Activated T-helper 2 cell treated with anti-CD3 and anti-CD28 coated beads, Interferon-gamma antibody, Interleukin-2, Interleukin-4, amounts not matched to agents 10 μg/mL and 5 μg/mL and 100 μg/mL, durations not matched to agents 14 hours and 24 hours and 36 hours (primary cell): Measurements from ENCODE around the gene ANGPTL8. TPM values are rescaled to one million over a fixed set of nuclear protein-coding genes. Genes with fewer than 3 reads are reported as not detected.

Experiments
- DNase-seq: peaks from one replicate; pipeline ENCODE4 v3.0.0; 2021; ENCODE audit warnings: low spot score
- H3K27ac Mint-ChIP-seq: one replicate; pipeline ENCODE4 v1.8.0; 2021; ENCODE audit warnings: mixed read lengths
- H3K27me3 Mint-ChIP-seq: one replicate; pipeline ENCODE4 v1.8.0; 2021; ENCODE audit warnings: low read depth, mixed read lengths
- H3K36me3 Mint-ChIP-seq: one replicate; pipeline ENCODE4 v1.8.0; 2021; ENCODE audit warnings: low read depth, mixed read lengths
- H3K4me1 Mint-ChIP-seq: one replicate; pipeline ENCODE4 v1.8.0; 2021; ENCODE audit warnings: low read depth, mixed read lengths
- H3K4me3 Mint-ChIP-seq: one replicate; pipeline ENCODE4 v1.8.0; 2021; ENCODE audit warnings: low read depth, mild to moderate bottlenecking, moderate library complexity, mixed read lengths
- H3K9me3 Mint-ChIP-seq: one replicate; pipeline ENCODE4 v1.8.0; 2021; ENCODE audit warnings: mixed read lengths
- intact Hi-C: fragments of 100-400 bp; cut with micrococcal nuclease; formaldehyde crosslinking; loops from one replicate; pipeline ENCODE4 v1.15.1; 2023
- total RNA-seq: library from RNA; stranded (reverse); gene quantifications from 2 replicates; pipeline ENCODE4 v1.2.3, GENCODE V29; 2022

Gene ANGPTL8
- total RNA-seq, 1 donor from 2014 or later: not detected

- no peak overlapping the region for H3K27ac Mint-ChIP-seq
- H3K36me3 Mint-ChIP-seq: no peaks in the 10 kb centered on the region
- peaks cover 9% of the 10 kb centered on the region for H3K27me3 Mint-ChIP-seq
- no peak for DNase-seq
- intact Hi-C loops: no loop called here
- H3K4me3 Mint-ChIP-seq: peak overlapping the region; percentile 30
- H3K9me3 Mint-ChIP-seq: no peaks in the 10 kb centered on the region
- peaks cover 8% of the 10 kb centered on the region for H3K4me1 Mint-ChIP-seq
These were observed 40.5 kb upstream of the ANGPTL8 start for GRCh38 chr19:11198769-11199424.

- intact Hi-C loops: no loop called here
- H3K4me1 Mint-ChIP-seq: peaks cover 8% of the 10 kb centered on the region
- no peak for DNase-seq
- H3K27ac Mint-ChIP-seq: no peak overlapping the region
- no peaks in the 10 kb centered on the region for H3K36me3 Mint-ChIP-seq
- no peaks in the 10 kb centered on the region for H3K9me3 Mint-ChIP-seq
- no peak overlapping the region for H3K4me3 Mint-ChIP-seq
- H3K27me3 Mint-ChIP-seq: peaks cover 9% of the 10 kb centered on the region
These were observed 39.9 kb upstream of the ANGPTL8 start for GRCh38 chr19:11199517-11199916.

GRCh38 chr19:11200015-11200574, 39.3 kb upstream of the ANGPTL8 start:
- Mint-ChIP-seq H3K27me3 (peaks cover 9% of the 10 kb centered on the region), H3K4me3 (no peak overlapping the region), H3K4me1 (peaks cover 8% of the 10 kb centered on the region), H3K27ac (no peak overlapping the region), H3K36me3 (no peaks in the 10 kb centered on the region), H3K9me3 (no peaks in the 10 kb centered on the region)
- no peak for DNase-seq
- intact Hi-C loops: loop anchor here (5.0 kb wide), 2 partner anchors 63 to 163 kb away; no protein-coding TSS in a partner anchor

GRCh38 chr19:11200931-11201330, 38.5 kb upstream of the ANGPTL8 start:
- H3K27ac Mint-ChIP-seq: no peak overlapping the region
- peaks cover 4% of the 10 kb centered on the region for H3K27me3 Mint-ChIP-seq
- no peak overlapping the region for H3K4me3 Mint-ChIP-seq
- H3K4me1 Mint-ChIP-seq: peaks cover 6% of the 10 kb centered on the region
- no peaks in the 10 kb centered on the region for H3K36me3 Mint-ChIP-seq
- intact Hi-C loops: loop anchor here (5.0 kb wide), 2 partner anchors 64 to 164 kb away; no protein-coding TSS in a partner anchor
- H3K9me3 Mint-ChIP-seq: no peaks in the 10 kb centered on the region
- no peak for DNase-seq

GRCh38 chr19:11201791-11202190, 37.6 kb upstream of the ANGPTL8 start:
- intact Hi-C loops: loop anchor here (5.0 kb wide), 2 partner anchors 64 to 164 kb away; no protein-coding TSS in a partner anchor
- H3K36me3 Mint-ChIP-seq: no peaks in the 10 kb centered on the region
- peaks cover 6% of the 10 kb centered on the region for H3K4me1 Mint-ChIP-seq
- no peaks in the 10 kb centered on the region for H3K9me3 Mint-ChIP-seq
- no peak overlapping the region for H3K27ac Mint-ChIP-seq
- peaks cover 2% of the 10 kb centered on the region for H3K27me3 Mint-ChIP-seq
- no peak for DNase-seq
- H3K4me3 Mint-ChIP-seq: no peak overlapping the region

- intact Hi-C loops: loop anchor here (5.0 kb wide), 2 partner anchors 65 to 165 kb away; no protein-coding TSS in a partner anchor
These were observed 36.8 kb upstream of the ANGPTL8 start for GRCh38 chr19:11202488-11203193.

GRCh38 chr19:11203194-11204075, 36.0 kb upstream of the ANGPTL8 start:
- H3K36me3 Mint-ChIP-seq: no peaks in the 10 kb centered on the region

More at GRCh38 chr19:11202488-11203193, 36.8 kb upstream of the ANGPTL8 start:
- H3K4me3 Mint-ChIP-seq: no peak overlapping the region
- H3K27me3 Mint-ChIP-seq: peaks cover 2% of the 10 kb centered on the region
- no peaks in the 10 kb centered on the region for H3K36me3 Mint-ChIP-seq
- H3K9me3 Mint-ChIP-seq: no peaks in the 10 kb centered on the region
- no peak overlapping the region for H3K27ac Mint-ChIP-seq
- H3K4me1 Mint-ChIP-seq: peaks cover 4% of the 10 kb centered on the region
- DNase-seq: no peak

GRCh38 chr19:11204076-11204602, 35.3 kb upstream of the ANGPTL8 start:
- no peak for DNase-seq
- no peaks in the 10 kb centered on the region for H3K9me3 Mint-ChIP-seq
- no peak overlapping the region for H3K27ac Mint-ChIP-seq
- H3K36me3 Mint-ChIP-seq: no peaks in the 10 kb centered on the region
- peaks cover 2% of the 10 kb centered on the region for H3K4me1 Mint-ChIP-seq
- intact Hi-C loops: loop anchor here (5.0 kb wide), 2 partner anchors 67 to 167 kb away; no protein-coding TSS in a partner anchor
- no peak overlapping the region for H3K4me3 Mint-ChIP-seq
- peaks cover 2% of the 10 kb centered on the region for H3K27me3 Mint-ChIP-seq

More at GRCh38 chr19:11203194-11204075, 36.0 kb upstream of the ANGPTL8 start:
- intact Hi-C loops: loop anchor here (5.0 kb wide), 2 partner anchors 66 to 166 kb away; no protein-coding TSS in a partner anchor
- no peaks in the 10 kb centered on the region for H3K9me3 Mint-ChIP-seq
- H3K27me3 Mint-ChIP-seq: peaks cover 2% of the 10 kb centered on the region
- no peak for DNase-seq
- no peak overlapping the region for H3K27ac Mint-ChIP-seq
- H3K4me3 Mint-ChIP-seq: no peak overlapping the region
- peaks cover 2% of the 10 kb centered on the region for H3K4me1 Mint-ChIP-seq

GRCh38 chr19:11204943-11205349, 34.5 kb upstream of the ANGPTL8 start:
- Mint-ChIP-seq H3K4me1 (peaks cover 2% of the 10 kb centered on the region), H3K36me3 (no peaks in the 10 kb centered on the region), H3K4me3 (no peak overlapping the region), H3K27me3 (peaks cover 2% of the 10 kb centered on the region), H3K9me3 (peaks cover under 1% of the 10 kb centered on the region), H3K27ac (no peak overlapping the region)
- DNase-seq: no peak
- intact Hi-C loops: loop anchor here (5.0 kb wide), 2 partner anchors 68 to 168 kb away; no protein-coding TSS in a partner anchor

- H3K27ac Mint-ChIP-seq: no peak overlapping the region
- H3K27me3 Mint-ChIP-seq: peaks cover 2% of the 10 kb centered on the region
- H3K4me3 Mint-ChIP-seq: no peak overlapping the region
- H3K4me1 Mint-ChIP-seq: peaks cover 2% of the 10 kb centered on the region
- intact Hi-C loops: no loop called here
- no peaks in the 10 kb centered on the region for H3K36me3 Mint-ChIP-seq
- H3K9me3 Mint-ChIP-seq: peaks cover 12% of the 10 kb centered on the region
- DNase-seq: no peak
These were observed 33.4 kb upstream of the ANGPTL8 start for GRCh38 chr19:11205939-11206570.

GRCh38 chr19:11208561-11209471, 30.6 kb upstream of the ANGPTL8 start:
- intact Hi-C loops: no loop called here
- Mint-ChIP-seq H3K27ac (no peak overlapping the region), H3K27me3 (peaks cover 2% of the 10 kb centered on the region), H3K9me3 (peaks cover 15% of the 10 kb centered on the region), H3K36me3 (no peaks in the 10 kb centered on the region), H3K4me1 (no peaks in the 10 kb centered on the region), H3K4me3 (no peak overlapping the region)
- DNase-seq: no peak
